Endodermal cell (in vitro differentiated cells): Measurements from ENCODE around the gene MRPL33. TPM values are rescaled to one million over a fixed set of nuclear protein-coding genes. Genes with fewer than 3 reads are reported as not detected.
A peak's percentile ranks its signal among the peaks of the same experiment; 100 is the strongest.

ENCODE experiments used
- DNase-seq: peaks from one replicate; pipeline ENCODE4 v3.0.0-alpha.2; 2017
- H3K27ac ChIP-seq: 2 replicates; pipeline ENCODE4 v1.5.1; 2013; ENCODE audit warnings: mild to moderate bottlenecking, low read depth, low read length, moderate library complexity
- H3K27me3 ChIP-seq: 2 replicates; pipeline ENCODE4 v1.6.1; 2013; ENCODE audit warnings: mild to moderate bottlenecking, low read length, moderate library complexity; ENCODE audit not compliant: insufficient read depth, control insufficient read depth, poor library complexity, severe bottlenecking
- H3K36me3 ChIP-seq: 2 replicates; pipeline ENCODE4 v1.7.0; 2013; ENCODE audit warnings: mild to moderate bottlenecking, low read length, moderate library complexity; ENCODE audit not compliant: control insufficient read depth, insufficient read depth
- H3K4me1 ChIP-seq: one replicate; pipeline ENCODE4 v1.7.0; 2013; ENCODE audit warnings: low read length; ENCODE audit not compliant: control insufficient read depth, insufficient read depth
- H3K4me3 ChIP-seq: 2 replicates; pipeline ENCODE4 v1.5.1; 2013; ENCODE audit warnings: mild to moderate bottlenecking, low read length, moderate library complexity
- H3K9ac ChIP-seq: 2 replicates; pipeline ENCODE4 v1.6.1; 2013; ENCODE audit warnings: mild to moderate bottlenecking, low read length, moderate library complexity; ENCODE audit not compliant: poor library complexity, severe bottlenecking; ENCODE audit errors: extremely low read depth
- H3K9me3 ChIP-seq: 2 replicates; pipeline ENCODE4 v1.6.1; 2013; ENCODE audit warnings: mild to moderate bottlenecking, low read length, moderate library complexity; ENCODE audit not compliant: control insufficient read depth
- H3K27ac Mint-ChIP-seq: 2 replicates; pipeline ENCODE4 v1.8.0; 2020; ENCODE audit warnings: mixed read lengths
- H3K27me3 Mint-ChIP-seq: 2 replicates; pipeline ENCODE4 v1.8.0; 2021; ENCODE audit warnings: mild to moderate bottlenecking, mixed read lengths; ENCODE audit not compliant: insufficient read depth
- H3K36me3 Mint-ChIP-seq: 2 replicates; pipeline ENCODE4 v1.8.0; 2020; ENCODE audit warnings: low read depth, mixed read lengths
- H3K4me1 Mint-ChIP-seq: 2 replicates; pipeline ENCODE4 v1.8.0; 2020; ENCODE audit warnings: mixed read lengths
- H3K4me3 Mint-ChIP-seq: 2 replicates; pipeline ENCODE4 v1.8.0; 2020; ENCODE audit warnings: mild to moderate bottlenecking, moderate library complexity, mixed read lengths
- H3K9me3 Mint-ChIP-seq: 2 replicates; pipeline ENCODE4 v1.8.0; 2020; ENCODE audit warnings: mild to moderate bottlenecking, mixed read lengths
- WGBS, 2 experiments: methylation state at CpG; one replicate each; pipeline versions ENCODE4 v1.1.5 to v1.1.7; 2013; ENCODE audit warnings: missing lambda C conversion rate in 2 of 2, mixed read lengths in 1 of 2; ENCODE audit not compliant: insufficient coverage in 1 of 2, insufficient read length in 1 of 2; 5-methylcytosine and 5-hydroxymethylcytosine counted together
- long read RNA-seq, 4 experiments: library from polyadenylated mRNA in 2 of 4; library from RNA in 1 of 4; library from capped mRNA in 1 of 4; stranded (forward) in 3 of 4; unstranded in 1 of 4; transcript quantifications; one replicate each; pipeline ENCODE4 v2.0.0, GENCODE V29; 2020 to 2021; ENCODE audit warnings: inconsistent platforms in 1 of 4
- polyA plus RNA-seq, 2 experiments: library from polyadenylated mRNA; stranded (reverse); fragments of 50-300 nt; gene quantifications; one replicate each; pipeline ENCODE4 v1.2.3, GENCODE V29; 2013
- total RNA-seq, 2 donors: library from RNA; stranded (reverse); fragmentation: NEBNext Ultra II Directional in 1 of 2; extraction: Animal tissue kit (Norgen Biotek cat#: 25700) in 1 of 2; gene quantifications; 2 replicates in 1 of 2; 3 replicates in 1 of 2; pipeline ENCODE4 v1.2.1, GENCODE V29; 2021
- TF ChIP-seq, protein P1 (sequence below): fragments of 200-600 bp; sonication (generic); conservative IDR thresholded peaks from 2 replicates; pipeline ENCODE4 v1.5.0; 2021; ENCODE audit warnings: antibody characterized with exemption, mild to moderate bottlenecking

MRPL33 gene
- 10 to 100 TPM; 69.5 to 80.6 TPM for total RNA-seq
- 111 TPM for polyA plus RNA-seq (2013, experiment 1 of 2)
- polyA plus RNA-seq (2013, experiment 2 of 2): 118 TPM
- long read RNA-seq, experiment 1, partial matches to known transcripts: 22 of 41 reads
- long read RNA-seq, experiment 1, other reads (novel, unspliced or antisense): 19 of 41 reads
- long read RNA-seq, experiment 2, transcript MRPL33-202 (3 exons, 404 nt): major isoform, 11 of 28 reads
- long read RNA-seq, experiment 2, transcript MRPL33-201 (4 exons, 518 nt): major isoform, 11 of 28 reads
- long read RNA-seq, experiment 2, partial matches to known transcripts: 2 of 28 reads
- long read RNA-seq, experiment 2, other reads (novel, unspliced or antisense): 2 of 28 reads
- long read RNA-seq, experiment 3, transcript MRPL33-202 (3 exons, 404 nt): minor isoform, 7 of 21 reads
- long read RNA-seq, experiment 3, transcript MRPL33-201 (4 exons, 518 nt): major isoform, 8 of 21 reads
- long read RNA-seq, experiment 3, partial matches to known transcripts: 3 of 21 reads
- long read RNA-seq, experiment 3, other reads (novel, unspliced or antisense): 3 of 21 reads
- long read RNA-seq, experiment 4, partial matches to known transcripts: 1 of 5 reads
- long read RNA-seq, experiment 4, other reads (novel, unspliced or antisense): 2 of 5 reads

GRCh38 chr2:27771548-27772335 lies at the start of gene MRPL33:
TSS of gene MRPL33 (plus strand) at chr2:27771719. CDS start at chr2:27771778, 59 bp downstream.
- H3K27me3 Mint-ChIP-seq: peaks cover 17% of the 10 kb centered on the region
- H3K36me3 Mint-ChIP-seq: peaks cover 25% of the 10 kb centered on the region
- 0 to 1% methylated on average over 25 to 48 of the region's 48 CpGs for WGBS, 2 experiments
- H3K4me3 Mint-ChIP-seq: peak within 1 kb of the TSS; percentile 99
- H3K27ac ChIP-seq: peak within 1 kb of the TSS; percentile 29
- peak within 1 kb of the TSS; percentile 100 for H3K4me3 ChIP-seq
- DNase-seq: peak; percentile 97
- H3K36me3 ChIP-seq: peaks cover 28% of the 10 kb centered on the region
- H3K27me3 ChIP-seq: peaks cover 8% of the 10 kb centered on the region
- H3K27ac Mint-ChIP-seq: peak within 1 kb of the TSS; percentile 99
- peaks cover 19% of the 10 kb centered on the region for H3K4me1 Mint-ChIP-seq
- no peaks in the 10 kb centered on the region for H3K9me3 ChIP-seq
- TF ChIP-seq, protein P1, sequence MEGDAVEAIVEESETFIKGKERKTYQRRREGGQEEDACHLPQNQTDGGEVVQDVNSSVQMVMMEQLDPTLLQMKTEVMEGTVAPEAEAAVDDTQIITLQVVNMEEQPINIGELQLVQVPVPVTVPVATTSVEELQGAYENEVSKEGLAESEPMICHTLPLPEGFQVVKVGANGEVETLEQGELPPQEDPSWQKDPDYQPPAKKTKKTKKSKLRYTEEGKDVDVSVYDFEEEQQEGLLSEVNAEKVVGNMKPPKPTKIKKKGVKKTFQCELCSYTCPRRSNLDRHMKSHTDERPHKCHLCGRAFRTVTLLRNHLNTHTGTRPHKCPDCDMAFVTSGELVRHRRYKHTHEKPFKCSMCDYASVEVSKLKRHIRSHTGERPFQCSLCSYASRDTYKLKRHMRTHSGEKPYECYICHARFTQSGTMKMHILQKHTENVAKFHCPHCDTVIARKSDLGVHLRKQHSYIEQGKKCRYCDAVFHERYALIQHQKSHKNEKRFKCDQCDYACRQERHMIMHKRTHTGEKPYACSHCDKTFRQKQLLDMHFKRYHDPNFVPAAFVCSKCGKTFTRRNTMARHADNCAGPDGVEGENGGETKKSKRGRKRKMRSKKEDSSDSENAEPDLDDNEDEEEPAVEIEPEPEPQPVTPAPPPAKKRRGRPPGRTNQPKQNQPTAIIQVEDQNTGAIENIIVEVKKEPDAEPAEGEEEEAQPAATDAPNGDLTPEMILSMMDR: no peak
- no peaks in the 10 kb centered on the region for H3K9me3 Mint-ChIP-seq
- H3K4me1 ChIP-seq: peaks cover 7% of the 10 kb centered on the region
- H3K9ac ChIP-seq: peak within 1 kb of the TSS; percentile 72

GRCh38 chr2:27721884-27722485 lies 49.5 kb upstream of the MRPL33 start:
- Histone ChIP-seq H3K27ac (no peak overlapping the region), H3K4me3 (no peak overlapping the region), H3K9ac (no peak overlapping the region), H3K4me1 (no peaks in the 10 kb centered on the region), H3K36me3 (no peaks in the 10 kb centered on the region), H3K9me3 (no peaks in the 10 kb centered on the region), H3K27me3 (peaks cover 1% of the 10 kb centered on the region)
- peaks cover 14% of the 10 kb centered on the region for H3K27me3 Mint-ChIP-seq
- no peak overlapping the region for H3K4me3 Mint-ChIP-seq
- H3K9me3 Mint-ChIP-seq: no peaks in the 10 kb centered on the region
- TF ChIP-seq, protein P1: no peak
- peaks cover 6% of the 10 kb centered on the region for H3K4me1 Mint-ChIP-seq
- no peak for DNase-seq
- H3K27ac Mint-ChIP-seq: no peak overlapping the region
- 63 to 72% methylated on average over 1 to 2 of the region's 2 CpGs for WGBS, 2 experiments
- no peaks in the 10 kb centered on the region for H3K36me3 Mint-ChIP-seq
